IMR-90 (cell line): ENCODE results near the gene ZNF329. TPM values are rescaled to one million over a fixed set of nuclear protein-coding genes. Genes with fewer than 3 reads are reported as not detected.

Source experiments
- ATAC-seq: fragments of 200-7000 bp; cut with Tn5 transposase; 2 replicates; pipeline ENCODE4 v1.9.1; 2020; ENCODE audit warnings: low read depth, mild to moderate bottlenecking, moderate library complexity
- BruUV-seq: library from RNA; stranded (reverse); fragments of 400-500 nt; replicated peaks from 2 replicates; lab custom pipeline; 2021; lab: Mats Ljungman, UMichigan
- CTCF ChIA-PET: fragments of 300-600 bp; formaldehyde crosslinking; extraction: SDS; loops from one replicate; lab custom pipeline; 2021; ENCODE audit warnings: antibody characterized with exemption; lab: Yijun Ruan, JAX
- POLR2A ChIA-PET: fragments of 300-600 bp; sonication (Branson Sonifier 250); formaldehyde crosslinking; loops from one replicate; lab custom pipeline; 2022; ENCODE audit warnings: antibody characterized with exemption; ENCODE audit not compliant: unreplicated experiment; lab: Charles Lee
- DNase-seq: peaks from one replicate; pipeline ENCODE4 v3.0.0; 2013
- H2AFZ ChIP-seq: replicated peaks from 2 replicates; pipeline ENCODE3; 2013; ENCODE audit warnings: low read length, mild to moderate bottlenecking; ENCODE audit not compliant: poor library complexity
- H2AK5ac ChIP-seq: 2 replicates; pipeline ENCODE4 v1.6.1; 2013; ENCODE audit warnings: low read depth, low read length, inconsistent platforms
- H2AK9ac ChIP-seq: replicated peaks from 2 replicates; pipeline ENCODE3; 2013; ENCODE audit warnings: mild to moderate bottlenecking, low read depth, low read length, moderate library complexity; ENCODE audit not compliant: poor library complexity
- H2BK120ac ChIP-seq: 2 replicates; pipeline ENCODE4 v1.6.1; 2013; ENCODE audit warnings: low read depth, low read length, inconsistent platforms
- H2BK15ac ChIP-seq: 3 replicates; pipeline ENCODE4 v1.6.1; 2013; ENCODE audit warnings: low read depth, low read length, inconsistent platforms
- H2BK20ac ChIP-seq: 2 replicates; pipeline ENCODE4 v1.6.1; 2013; ENCODE audit warnings: low read depth, mild to moderate bottlenecking, inconsistent platforms, low read length, moderate library complexity
- H2BK5ac ChIP-seq: 2 replicates; pipeline ENCODE4 v1.6.1; 2013; ENCODE audit warnings: mild to moderate bottlenecking, low read depth, low read length, inconsistent platforms; ENCODE audit not compliant: poor library complexity, severe bottlenecking
- H3K14ac ChIP-seq: replicated peaks from 2 replicates; pipeline ENCODE4 v1.6.1; 2013; ENCODE audit warnings: low read depth, low read length, inconsistent platforms
- H3K18ac ChIP-seq: 2 replicates; pipeline ENCODE4 v1.6.1; 2013; ENCODE audit warnings: low read depth, low read length, control low read depth
- H3K23ac ChIP-seq: 2 replicates; pipeline ENCODE4 v1.6.1; 2013; ENCODE audit warnings: low read depth, low read length, inconsistent platforms
- H3K27ac ChIP-seq: 2 replicates; pipeline ENCODE4 v1.5.1; 2013; ENCODE audit warnings: mild to moderate bottlenecking, control low read depth, low read length; ENCODE audit not compliant: insufficient read depth
- H3K27me3 ChIP-seq: 2 replicates; pipeline ENCODE4 v1.6.1; 2013; ENCODE audit warnings: low read length; ENCODE audit not compliant: control insufficient read depth, insufficient read depth
- H3K36me3 ChIP-seq: 2 replicates; pipeline ENCODE4 v1.6.1; 2013; ENCODE audit warnings: low read length, mixed read lengths; ENCODE audit not compliant: control insufficient read depth, insufficient read depth
- H3K4ac ChIP-seq: 2 replicates; pipeline ENCODE4 v1.6.1; 2013; ENCODE audit warnings: low read depth, low read length, inconsistent platforms
- H3K4me1 ChIP-seq: 2 replicates; pipeline ENCODE4 v1.6.1; 2013; ENCODE audit warnings: low read length, mixed read lengths; ENCODE audit not compliant: control insufficient read depth, insufficient read depth
- H3K4me2 ChIP-seq: 2 replicates; pipeline ENCODE4 v1.6.1; 2013; ENCODE audit warnings: low read depth, mild to moderate bottlenecking, control low read depth, low read length, moderate library complexity
- H3K4me3 ChIP-seq: 2 replicates; pipeline ENCODE4 v1.5.1; 2013; ENCODE audit warnings: low read depth, mild to moderate bottlenecking, control low read depth, low read length, moderate library complexity; ENCODE audit not compliant: insufficient read depth
- H3K56ac ChIP-seq: 2 replicates; pipeline ENCODE4 v1.6.1; 2013; ENCODE audit warnings: low read length, inconsistent platforms; ENCODE audit not compliant: insufficient read depth; ENCODE audit errors: extremely low read depth
- H3K79me1 ChIP-seq, 2 experiments: 2 replicates each; pipeline ENCODE4 v1.6.1; 2013; ENCODE audit warnings: low read length in 2 of 2, inconsistent platforms in 1 of 2, low read depth in 1 of 2
- H3K9ac ChIP-seq: 2 replicates; pipeline ENCODE4 v1.6.1; 2013; ENCODE audit warnings: low read depth, low read length, control low read depth
- H3K9me1 ChIP-seq: 2 replicates; pipeline ENCODE4 v1.6.1; 2013; ENCODE audit warnings: low read length, inconsistent platforms; ENCODE audit not compliant: insufficient read depth
- H3K9me3 ChIP-seq: 2 replicates; pipeline ENCODE4 v1.6.1; 2013; ENCODE audit warnings: low read length; ENCODE audit not compliant: control insufficient read depth, insufficient read depth
- H4K20me1 ChIP-seq: 2 replicates; pipeline ENCODE4 v1.6.1; 2013; ENCODE audit warnings: low read length, inconsistent platforms; ENCODE audit not compliant: insufficient read depth
- H4K5ac ChIP-seq: 2 replicates; pipeline ENCODE4 v1.6.1; 2013; ENCODE audit warnings: mild to moderate bottlenecking, low read depth, low read length, control low read depth
- H4K8ac ChIP-seq, 2 experiments: 2 replicates each; pipeline ENCODE4 v1.6.1; 2013; ENCODE audit warnings: low read depth in 2 of 2, low read length in 2 of 2, control low read depth in 1 of 2, inconsistent platforms in 1 of 2
- H4K91ac ChIP-seq: 2 replicates; pipeline ENCODE4 v1.6.1; 2013; ENCODE audit warnings: low read depth, low read length, inconsistent platforms; ENCODE audit not compliant: insufficient read depth
- BHLHE40 ChIP-seq: fragments of 150-350 bp; IDR thresholded peaks from 2 replicates; pipeline ENCODE4 v1.6.1; 2016; ENCODE audit warnings: mild to moderate bottlenecking, low read depth, low read length
- CEBPB ChIP-seq: IDR thresholded peaks from 2 replicates; pipeline ENCODE4 v1.6.1; 2012; ENCODE audit warnings: low read depth, low read length, improper control_type of control experiment
- ELK1 ChIP-seq: fragments of 150-350 bp; IDR thresholded peaks from 2 replicates; pipeline ENCODE4 v1.6.1; 2016; ENCODE audit warnings: low read depth, mild to moderate bottlenecking, low read length, moderate library complexity, borderline replicate concordance
- FOS ChIP-seq: fragments of 150-350 bp; IDR thresholded peaks from 2 replicates; pipeline ENCODE4 v1.6.1; 2016; ENCODE audit warnings: low read depth, low read length
- MAFK ChIP-seq: IDR thresholded peaks from 2 replicates; pipeline ENCODE4 v1.6.1; 2012; ENCODE audit warnings: low read depth, low read length, improper control_type of control experiment
- MAZ ChIP-seq: IDR thresholded peaks from 2 replicates; pipeline ENCODE4 v1.6.1; 2012; ENCODE audit warnings: low read depth, mild to moderate bottlenecking, low read length, improper control_type of control experiment, moderate library complexity, borderline replicate concordance
- MXI1 ChIP-seq: IDR thresholded peaks from 2 replicates; pipeline ENCODE4 v1.6.1; 2012; ENCODE audit warnings: low read depth, mild to moderate bottlenecking, low read length, moderate library complexity, borderline replicate concordance
- POLR2A ChIP-seq: IDR thresholded peaks from 2 replicates; pipeline ENCODE4 v1.6.1; 2012; ENCODE audit warnings: mild to moderate bottlenecking, low read depth, low read length
- RCOR1 ChIP-seq: IDR thresholded peaks from 2 replicates; pipeline ENCODE4 v1.6.1; 2012; ENCODE audit warnings: mild to moderate bottlenecking, low read length, improper control_type of control experiment; ENCODE audit not compliant: insufficient replicate concordance
- RFX5 ChIP-seq: IDR thresholded peaks from 2 replicates; pipeline ENCODE4 v1.8.0; 2012; ENCODE audit warnings: low read depth, mild to moderate bottlenecking, low read length, moderate library complexity
- WGBS, 2 experiments: methylation state at CpG; one replicate each; pipeline versions ENCODE4 v1.1.5 to v1.1.7; 2013; ENCODE audit warnings: missing lambda C conversion rate in 2 of 2; ENCODE audit not compliant: insufficient read length in 1 of 2; ENCODE audit errors: extremely low coverage in 2 of 2; 5-methylcytosine and 5-hydroxymethylcytosine counted together
- dilution Hi-C: fragments of 300-500 bp; cut with HindIII; formaldehyde crosslinking; loops from one replicate; pipeline ENCODE4 v1.14.3; 2018; ENCODE audit warnings: low sequenced_read_pairs; ENCODE audit not compliant: unreplicated experiment
- in situ Hi-C: fragments of 300-500 bp; cut with MboI; formaldehyde crosslinking; loops from 3 replicates; pipeline ENCODE4 v1.14.3; 2019; ENCODE audit warnings: low sequenced_read_pairs, inconsistent platforms, mixed read lengths
- intact Hi-C: fragments of 100-400 bp; cut with micrococcal nuclease; formaldehyde crosslinking; loops from 2 replicates; pipeline ENCODE4 v1.10.0; 2022
- polyA plus RNA-seq, 3 experiments: library from polyadenylated mRNA; depleted of rRNA; stranded (reverse); fragments of >200 nt; gene quantifications; 2 replicates each; pipeline ENCODE4 v1.2.3, GENCODE V29; 2012; ENCODE audit warnings: low replicate concordance in 1 of 3
- total RNA-seq: library from RNA; depleted of rRNA; stranded (reverse); fragments of >200 nt; gene quantifications from 2 replicates; pipeline ENCODE4 v1.2.3, GENCODE V29; 2012

Gene ZNF329
- total and polyA plus RNA-seq, 2 of the 4 experiments (the other 2 are of a cell fraction) = 4.7 to 16.8 TPM

DNA sequence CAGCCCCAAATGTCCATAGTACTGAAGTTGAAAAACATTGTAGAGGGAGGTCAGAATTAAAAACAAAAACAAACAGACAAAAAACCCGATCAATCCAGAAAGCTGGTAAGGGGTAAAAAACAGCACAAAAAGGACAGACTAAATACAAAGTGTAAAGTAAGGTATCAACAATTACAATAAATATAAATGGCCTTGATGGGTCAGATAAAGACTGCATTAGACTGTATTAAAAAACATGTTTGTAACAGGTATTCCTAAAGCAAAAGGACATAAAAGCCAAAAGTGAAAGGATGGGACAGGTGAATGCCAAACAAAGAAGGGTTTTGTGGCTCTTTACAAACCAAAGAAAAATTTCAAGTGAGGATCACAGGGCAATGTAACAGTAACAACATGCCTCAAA is 16.3 kb downstream of the ZNF329 start:
- H3K4me2 ChIP-seq = no peak overlapping the region
- no peak overlapping the region for H3K56ac ChIP-seq
- CTCF ChIA-PET = no interaction called here
- no peak overlapping the region for H3K23ac ChIP-seq
- H2BK15ac ChIP-seq = no peak overlapping the region
- H3K79me1 ChIP-seq = peaks cover under 1 to 6% of the 10 kb centered on the region in 2 experiments; a peak in 2 of 4 replicates
- H3K9me3 ChIP-seq = peaks cover 89% of the 10 kb centered on the region
- ATAC-seq = no peak
- H2BK20ac ChIP-seq = no peak overlapping the region
- dilution Hi-C loops (no loop called here), intact Hi-C loops (no loop called here), in situ Hi-C loops (no loop called here)
- POLR2A ChIA-PET = no interaction called here
- H2BK120ac ChIP-seq = no peak overlapping the region
- H3K9me1 ChIP-seq = no peaks in the 10 kb centered on the region
- H2BK5ac ChIP-seq = no peak overlapping the region
- BruUV-seq = no TSS peak
- H3K4ac ChIP-seq = no peak overlapping the region
- TF ChIP-seq ELK1 (no peak), POLR2A (no peak), RFX5 (no peak), CEBPB (no peak), MXI1 (no peak), FOS (no peak), MAFK (no peak), BHLHE40 (no peak), MAZ (no peak), RCOR1 (no peak)
- H4K8ac ChIP-seq = no peak overlapping the region
- no peaks in the 10 kb centered on the region for H3K27me3 ChIP-seq
- H3K36me3 ChIP-seq = peaks cover 62% of the 10 kb centered on the region
- H2AFZ ChIP-seq = no peak overlapping the region
- H3K9ac ChIP-seq = no peak overlapping the region
- H3K18ac ChIP-seq = no peak overlapping the region
- DNase-seq = no peak
- no peaks in the 10 kb centered on the region for H3K4me1 ChIP-seq
- H2AK9ac ChIP-seq = no peak overlapping the region
- no peak overlapping the region for H2AK5ac ChIP-seq
- no peak overlapping the region for H3K4me3 ChIP-seq
- no CpG with 5 or more reads among the region's 1 CpG for WGBS, 2 experiments
- no peak overlapping the region for H4K5ac ChIP-seq
- no peak overlapping the region for H3K14ac ChIP-seq
- no peak overlapping the region for H4K91ac ChIP-seq
- no peaks in the 10 kb centered on the region for H4K20me1 ChIP-seq
- no peak overlapping the region for H3K27ac ChIP-seq
